PC-3 (cell line): Measurements from ENCODE around the gene ATOSA. TPM values are rescaled to one million over a fixed set of nuclear protein-coding genes. Genes with fewer than 3 reads are reported as not detected.

Experiments
- ATAC-seq: fragments of 200-7000 bp; cut with Tn5 transposase; 2 replicates; pipeline ENCODE4 v1.9.1; 2020; ENCODE audit warnings: mild to moderate bottlenecking, moderate library complexity
- BruUV-seq: library from RNA; stranded (reverse); fragments of 400-500 nt; replicated peaks from 2 replicates; lab custom pipeline; 2021; lab: Mats Ljungman, UMichigan
- CTCF ChIA-PET: fragments of 300-600 bp; sonication (Branson Sonifier 250); formaldehyde crosslinking; loops from one replicate; lab custom pipeline; 2022; ENCODE audit warnings: antibody characterized with exemption; lab: Charles Lee
- POLR2A ChIA-PET: fragments of 300-600 bp; sonication (Branson Sonifier 250); formaldehyde crosslinking; loops from one replicate; lab custom pipeline; 2022; ENCODE audit warnings: antibody characterized with exemption; ENCODE audit not compliant: unreplicated experiment; lab: Charles Lee
- DNase-seq: peaks from one replicate; pipeline ENCODE4 v3.0.0-alpha.2; 2015
- H2AFZ ChIP-seq: fragments of 300-600 bp; sonication (generic); 2 replicates; pipeline ENCODE4 v1.6.0; 2016; ENCODE audit warnings: antibody characterized with exemption, low read length
- H3F3A ChIP-seq: fragments of 300-600 bp; sonication (generic); one replicate; pipeline ENCODE4 v1.6.0; 2017; ENCODE audit warnings: antibody characterized with exemption, low read length, control low read depth, mild to moderate bottlenecking; ENCODE audit not compliant: unreplicated experiment
- H3K27ac ChIP-seq: fragments of 300-600 bp; sonication (generic); 2 replicates; pipeline ENCODE4 v1.5.1; 2016; ENCODE audit warnings: mild to moderate bottlenecking, low read length
- H3K27me3 ChIP-seq: fragments of 300-600 bp; sonication (generic); 2 replicates; pipeline ENCODE4 v1.6.1; 2016; ENCODE audit warnings: low read length, mixed read lengths
- H3K36me3 ChIP-seq: fragments of 300-600 bp; sonication (generic); 2 replicates; pipeline ENCODE4 v1.6.1; 2016; ENCODE audit warnings: low read depth, mixed run types, low read length, mixed read lengths
- H3K4me1 ChIP-seq: fragments of 300-600 bp; sonication (generic); 2 replicates; pipeline ENCODE4 v1.5.1; 2016; ENCODE audit warnings: low read length; ENCODE audit not compliant: insufficient read depth
- H3K4me2 ChIP-seq: fragments of 300-600 bp; sonication (generic); 2 replicates; pipeline ENCODE4 v1.6.0; 2016; ENCODE audit warnings: low read length
- H3K4me3 ChIP-seq: fragments of 300-600 bp; sonication (generic); 2 replicates; pipeline ENCODE4 v1.5.1; 2016; ENCODE audit warnings: mild to moderate bottlenecking, low read length, mixed read lengths
- H3K79me2 ChIP-seq: fragments of 300-600 bp; sonication (generic); 2 replicates; pipeline ENCODE4 v1.6.1; 2017; ENCODE audit warnings: low read length, mixed read lengths
- H3K9ac ChIP-seq: fragments of 300-600 bp; sonication (generic); 2 replicates; pipeline ENCODE4 v1.6.0; 2016; ENCODE audit warnings: mild to moderate bottlenecking, low read length
- H3K9me2 ChIP-seq: fragments of 300-600 bp; sonication (generic); replicated peaks from 2 replicates; pipeline ENCODE4 v1.6.1; 2016; ENCODE audit warnings: mixed run types, low read length, mixed read lengths
- H3K9me3 ChIP-seq: fragments of 300-600 bp; sonication (generic); 2 replicates; pipeline ENCODE4 v1.6.1; 2016; ENCODE audit warnings: low read length, mixed read lengths
- H4K20me1 ChIP-seq: fragments of 300-600 bp; sonication (generic); 2 replicates; pipeline ENCODE4 v1.6.1; 2016; ENCODE audit warnings: low read length, mixed read lengths
- CTCF ChIP-seq: fragments of 300-600 bp; sonication (generic); conservative IDR thresholded peaks from 2 replicates; pipeline ENCODE4 v1.5.1; 2017; ENCODE audit warnings: antibody characterized with exemption, low read depth, mild to moderate bottlenecking, low read length
- EZH2 ChIP-seq: fragments of 300-600 bp; sonication (generic); IDR thresholded peaks from one replicate; pipeline ENCODE4 v1.6.1; 2017; ENCODE audit warnings: antibody characterized with exemption, mild to moderate bottlenecking, low read length; ENCODE audit not compliant: unreplicated experiment
- EZH2phosphoT487 ChIP-seq: fragments of 300-600 bp; sonication (generic); IDR thresholded peaks from 2 replicates; pipeline ENCODE4 v1.6.1; 2018; ENCODE audit warnings: mild to moderate bottlenecking, antibody characterized with exemption, low read length, borderline replicate concordance
- intact Hi-C: fragments of 100-400 bp; cut with micrococcal nuclease; formaldehyde crosslinking; loops from 2 replicates; pipeline ENCODE4 v1.9.0; 2023
- total RNA-seq: library from RNA; depleted of rRNA; stranded (reverse); fragments of >200 nt; gene quantifications from 2 replicates; pipeline ENCODE4 v1.2.3, GENCODE V29; 2014

The ATOSA gene
- total RNA-seq, 1 experiment from 2014 or later, result 8.7 TPM

- H3K4me2 ChIP-seq, result no peak overlapping the region
Measured at GRCh38 chr15:52681441-52681840, 2.3 kb upstream of the ATOSA start.

GRCh38 chr15:52680761-52681160 is 1.6 kb upstream of the ATOSA start:
- no peak overlapping the region for H3K4me3 ChIP-seq
- H4K20me1 ChIP-seq, result no peaks in the 10 kb centered on the region
- H3K9me2 ChIP-seq, result no peaks in the 10 kb centered on the region
- H3K36me3 ChIP-seq, result no peaks in the 10 kb centered on the region
- ChIA-PET POLR2A (no interaction called here), CTCF (no interaction called here)
- DNase-seq (no peak), ATAC-seq (no peak)
- no peak overlapping the region for H3K4me2 ChIP-seq
- no peak overlapping the region for H3K27ac ChIP-seq
- no peak overlapping the region for H2AFZ ChIP-seq
- no peaks in the 10 kb centered on the region for H3K27me3 ChIP-seq
- no peaks in the 10 kb centered on the region for H3F3A ChIP-seq
- TF ChIP-seq EZH2phosphoT487 (no peak), CTCF (no peak), EZH2 (no peak)
- H3K9me3 ChIP-seq, result no peaks in the 10 kb centered on the region
- H3K9ac ChIP-seq, result no peak overlapping the region
- intact Hi-C loops, result no loop called here
- H3K79me2 ChIP-seq, result peaks cover 13% of the 10 kb centered on the region
- peaks cover 19% of the 10 kb centered on the region; the same call in 1 of the 2 replicates for H3K4me1 ChIP-seq
- no TSS peak for BruUV-seq

More at GRCh38 chr15:52681441-52681840, 2.3 kb upstream of the ATOSA start:
- Histone ChIP-seq H3K36me3 (no peaks in the 10 kb centered on the region), H3K4me1 (peaks cover 18% of the 10 kb centered on the region; the same call in 1 of the 2 replicates), H3K9ac (no peak overlapping the region), H3K27me3 (no peaks in the 10 kb centered on the region), H2AFZ (no peak overlapping the region), H3K9me3 (no peaks in the 10 kb centered on the region), H3K27ac (no peak overlapping the region), H4K20me1 (no peaks in the 10 kb centered on the region), H3K79me2 (peaks cover 8% of the 10 kb centered on the region), H3F3A (no peaks in the 10 kb centered on the region), H3K9me2 (no peaks in the 10 kb centered on the region), H3K4me3 (no peak overlapping the region)
- BruUV-seq, result no TSS peak
- TF ChIP-seq EZH2, result no peak
- no peak for TF ChIP-seq CTCF
- no peak for TF ChIP-seq EZH2phosphoT487
- ChIA-PET CTCF (no interaction called here), POLR2A (no interaction called here)
- DNase-seq, result no peak
- intact Hi-C loops, result no loop called here
- no peak for ATAC-seq

GRCh38 chr15:52680041-52680391 is 828 bp upstream of the ATOSA start:
- DNase-seq, result no peak
- Histone ChIP-seq H3K4me3 (peak overlapping the region; percentile 80), H3K36me3 (no peaks in the 10 kb centered on the region), H3K9me3 (no peaks in the 10 kb centered on the region), H3K27me3 (no peaks in the 10 kb centered on the region), H3K9ac (no peak overlapping the region), H2AFZ (peak overlapping the region; percentile 97), H4K20me1 (no peaks in the 10 kb centered on the region), H3K79me2 (peaks cover 13% of the 10 kb centered on the region), H3K27ac (no peak overlapping the region), H3F3A (no peaks in the 10 kb centered on the region), H3K9me2 (no peaks in the 10 kb centered on the region), H3K4me2 (peak overlapping the region; percentile 95), H3K4me1 (peaks cover 19% of the 10 kb centered on the region; the same call in 1 of the 2 replicates)
- TSS peak; percentile 26 for BruUV-seq
- ATAC-seq, result no peak
- TF ChIP-seq CTCF, result no peak
- no peak for TF ChIP-seq EZH2
- no peak for TF ChIP-seq EZH2phosphoT487
- POLR2A ChIA-PET, result no interaction called here
- CTCF ChIA-PET, result interaction anchor here (0.7 kb wide), 1 partner anchor 22 kb away, joined by 5 read pairs; no protein-coding TSS in a partner anchor
- intact Hi-C loops, result no loop called here
